Measurements from ENCODE around the gene RTRAF. TPM values are rescaled to one million over a fixed set of nuclear protein-coding genes. Genes with fewer than 3 reads are reported as not detected.

Gene RTRAF
- 84.8 and 88.0 TPM in 2 replicates for total RNA-seq

GRCh38 chr14:51989293-51990234, at the start of gene RTRAF:
RTRAF (plus strand) TSS chr14:51989546; CDS start chr14:51989640, 94 bp downstream.

Other genes starting within 250 kb of the RTRAF start
- 0.15 and 0.65 TPM in 2 replicates for gene GNG2, start 128.9 kb upstream of the RTRAF start, total RNA-seq
- gene NID2, start 79.5 kb downstream of the RTRAF start, total RNA-seq: 3.3 and 5.5 TPM in 2 replicates

Data from epithelial cell of umbilical artery (primary cell).